Transverse colon (tissue), 4 donors: ENCODE data around the gene MTHFD2L.

ENCODE experiments used
- CTCF ChIP-seq, 5 experiments: fragments of 200-600 bp in 3 of 5; fragments of 450-650 bp in 2 of 5; sonication (generic) in 3 of 5; IDR thresholded peaks; 1 replicate in 2 of 5; 2 replicates in 3 of 5; pipeline ENCODE4 v1.5.1; 2016 to 2017; ENCODE audit warnings: antibody characterized with exemption in 5 of 5, inconsistent platforms in 3 of 5, mild to moderate bottlenecking in 2 of 5, moderate library complexity in 1 of 5
- EP300 ChIP-seq: sonication (generic); formaldehyde crosslinking; IDR thresholded peaks from one replicate; pipeline ENCODE4 v1.6.1; 2017; ENCODE audit warnings: antibody characterized with exemption, low read depth
- POLR2AphosphoS5 ChIP-seq, 3 donors: sonication (generic); formaldehyde crosslinking; IDR thresholded peaks; one replicate each; pipeline ENCODE4 v1.6.1; 2016; ENCODE audit warnings: antibody characterized with exemption in 3 of 3

- TF ChIP-seq CTCF (IDR thresholded peaks at IDR 0.05) (no peak), EP300 (no peak), POLR2AphosphoS5 (IDR thresholded peaks at IDR 0.05) (no peak)
These were observed 764 bp upstream of the MTHFD2L start for GRCh38 chr4:74157154-74157553.
